MG63 (cell line): ENCODE results near the gene CYTH1. TPM values are rescaled to one million over a fixed set of nuclear protein-coding genes. Genes with fewer than 3 reads are reported as not detected.

Source experiments
- DNase-seq: peaks from one replicate; pipeline ENCODE4 v3.0.0-alpha.2; 2020
- H3K27me3 ChIP-seq: fragments of 250-450 bp; sonication (Bioruptor Pico); 2 replicates; pipeline ENCODE4 v1.5.1; 2020; ENCODE audit warnings: mild to moderate bottlenecking, moderate library complexity
- H3K36me3 ChIP-seq: fragments of 250-450 bp; sonication (Bioruptor Pico); 2 replicates; pipeline ENCODE4 v1.5.1; 2020; ENCODE audit warnings: mild to moderate bottlenecking, moderate library complexity
- H3K4me3 ChIP-seq: fragments of 250-450 bp; sonication (Bioruptor Pico); 2 replicates; pipeline ENCODE4 v1.5.1; 2020; ENCODE audit warnings: mild to moderate bottlenecking, moderate library complexity
- H3K9me3 ChIP-seq: fragments of 250-450 bp; sonication (Bioruptor Pico); 2 replicates; pipeline ENCODE4 v1.5.1; 2020; ENCODE audit warnings: mild to moderate bottlenecking, moderate library complexity
- total RNA-seq: library from RNA; depleted of rRNA; stranded (reverse); fragments of >200 nt; shearing (Covaris generic); gene quantifications from 2 replicates; pipeline ENCODE4 v1.2.3, GENCODE V29; 2014; ENCODE audit warnings: low replicate concordance

Gene CYTH1
- total RNA-seq, 1 experiment from 2014 or later = 11.2 TPM

- H3K27me3 ChIP-seq = no peaks in the 10 kb centered on the region
- H3K4me3 ChIP-seq = no peak overlapping the region
- no peaks in the 10 kb centered on the region for H3K9me3 ChIP-seq
- no peak for DNase-seq
- no peaks in the 10 kb centered on the region; the same call in none of the 2 replicates for H3K36me3 ChIP-seq
These were observed 75.7 kb downstream of the CYTH1 start for GRCh38 chr17:78706271-78706915.

GRCh38 chr17:78705071-78705470 is 77.0 kb downstream of the CYTH1 start:
- DNase-seq = no peak
- no peaks in the 10 kb centered on the region for H3K27me3 ChIP-seq
- H3K9me3 ChIP-seq = no peaks in the 10 kb centered on the region
- H3K36me3 ChIP-seq = no peaks in the 10 kb centered on the region; the same call in none of the 2 replicates
- no peak overlapping the region for H3K4me3 ChIP-seq

- H3K27me3 ChIP-seq = no peaks in the 10 kb centered on the region
- no peaks in the 10 kb centered on the region; the same call in none of the 2 replicates for H3K36me3 ChIP-seq
- no peaks in the 10 kb centered on the region for H3K9me3 ChIP-seq
- H3K4me3 ChIP-seq = no peak overlapping the region
- DNase-seq = no peak
These were observed 77.5 kb downstream of the CYTH1 start for GRCh38 chr17:78704594-78704993.

- Histone ChIP-seq H3K9me3 (no peaks in the 10 kb centered on the region), H3K4me3 (no peak overlapping the region), H3K36me3 (no peaks in the 10 kb centered on the region; the same call in none of the 2 replicates), H3K27me3 (no peaks in the 10 kb centered on the region)
- peak; percentile 84 for DNase-seq
These were observed 84.3 kb downstream of the CYTH1 start for GRCh38 chr17:78697554-78698343.

- Histone ChIP-seq H3K27me3 (no peaks in the 10 kb centered on the region), H3K9me3 (no peaks in the 10 kb centered on the region), H3K36me3 (no peaks in the 10 kb centered on the region; the same call in none of the 2 replicates), H3K4me3 (no peak overlapping the region)
- no peak for DNase-seq
These were observed 85.0 kb downstream of the CYTH1 start for GRCh38 chr17:78697122-78697521.

- H3K27me3 ChIP-seq = no peaks in the 10 kb centered on the region
- H3K36me3 ChIP-seq = no peaks in the 10 kb centered on the region; the same call in 1 of the 2 replicates
- H3K4me3 ChIP-seq = no peak overlapping the region
- DNase-seq = no peak
- no peaks in the 10 kb centered on the region for H3K9me3 ChIP-seq
These were observed 85.8 kb downstream of the CYTH1 start for GRCh38 chr17:78696016-78696982.

- DNase-seq = no peak
- no peaks in the 10 kb centered on the region; the same call in 1 of the 2 replicates for H3K36me3 ChIP-seq
- no peaks in the 10 kb centered on the region for H3K27me3 ChIP-seq
- H3K9me3 ChIP-seq = no peaks in the 10 kb centered on the region
- H3K4me3 ChIP-seq = no peak overlapping the region
These were observed 87.1 kb downstream of the CYTH1 start for GRCh38 chr17:78694805-78695531.

GRCh38 chr17:78693346-78694083 is 88.6 kb downstream of the CYTH1 start:
- Histone ChIP-seq H3K27me3 (no peaks in the 10 kb centered on the region), H3K36me3 (no peaks in the 10 kb centered on the region; the same call in 1 of the 2 replicates), H3K4me3 (no peak overlapping the region), H3K9me3 (no peaks in the 10 kb centered on the region)
- no peak for DNase-seq

GRCh38 chr17:78692460-78693010 is 89.5 kb downstream of the CYTH1 start:
- no peaks in the 10 kb centered on the region for H3K9me3 ChIP-seq
- no peak overlapping the region for H3K4me3 ChIP-seq
- no peaks in the 10 kb centered on the region; the same call in 1 of the 2 replicates for H3K36me3 ChIP-seq
- no peaks in the 10 kb centered on the region for H3K27me3 ChIP-seq
- no peak for DNase-seq

GRCh38 chr17:78689029-78689428 is 93.0 kb downstream of the CYTH1 start:
- Histone ChIP-seq H3K4me3 (no peak overlapping the region), H3K27me3 (no peaks in the 10 kb centered on the region), H3K36me3 (peaks cover 3% of the 10 kb centered on the region; the same call in 1 of the 2 replicates), H3K9me3 (no peaks in the 10 kb centered on the region)
- DNase-seq = no peak

- Histone ChIP-seq H3K27me3 (no peaks in the 10 kb centered on the region), H3K36me3 (peaks cover 3% of the 10 kb centered on the region; the same call in 1 of the 2 replicates), H3K4me3 (no peak overlapping the region), H3K9me3 (no peaks in the 10 kb centered on the region)
- no peak for DNase-seq
These were observed 94.1 kb downstream of the CYTH1 start for GRCh38 chr17:78687944-78688343.

- Histone ChIP-seq H3K27me3 (no peaks in the 10 kb centered on the region), H3K36me3 (peaks cover 3% of the 10 kb centered on the region; the same call in 1 of the 2 replicates), H3K9me3 (no peaks in the 10 kb centered on the region), H3K4me3 (no peak overlapping the region)
- no peak for DNase-seq
These were observed 94.9 kb downstream of the CYTH1 start for GRCh38 chr17:78687125-78687524.

- Histone ChIP-seq H3K4me3 (no peak overlapping the region), H3K9me3 (no peaks in the 10 kb centered on the region), H3K27me3 (no peaks in the 10 kb centered on the region), H3K36me3 (peaks cover 6% of the 10 kb centered on the region; the same call in 1 of the 2 replicates)
- DNase-seq = no peak
These were observed 98.0 kb downstream of the CYTH1 start for GRCh38 chr17:78684026-78684425.

GRCh38 chr17:78683408-78683961 is 98.6 kb downstream of the CYTH1 start:
- Histone ChIP-seq H3K4me3 (no peak overlapping the region), H3K27me3 (no peaks in the 10 kb centered on the region), H3K36me3 (peaks cover 6% of the 10 kb centered on the region; the same call in 1 of the 2 replicates), H3K9me3 (no peaks in the 10 kb centered on the region)
- DNase-seq = no peak

- DNase-seq = no peak
- H3K36me3 ChIP-seq = peaks cover 6% of the 10 kb centered on the region; the same call in 1 of the 2 replicates
- no peaks in the 10 kb centered on the region for H3K9me3 ChIP-seq
- H3K4me3 ChIP-seq = no peak overlapping the region
- H3K27me3 ChIP-seq = no peaks in the 10 kb centered on the region
These were observed 99.7 kb downstream of the CYTH1 start for GRCh38 chr17:78682363-78682762.
